Glutamatergic neuron (in vitro differentiated cells): ENCODE measurements around the gene SOX1. TPM values are rescaled to one million over a fixed set of nuclear protein-coding genes. Genes with fewer than 3 reads are reported as not detected.

Experiments used
- DNase-seq: peaks from one replicate; pipeline ENCODE4 v3.0.0; 2022
- H3K27ac Mint-ChIP-seq: one replicate; pipeline ENCODE4 v1.8.0; 2020; ENCODE audit warnings: mild to moderate bottlenecking, mixed read lengths, inconsistent platforms; ENCODE audit not compliant: unreplicated experiment
- H3K27me3 Mint-ChIP-seq: one replicate; pipeline ENCODE4 v1.8.0; 2020; ENCODE audit warnings: mild to moderate bottlenecking, moderate library complexity, mixed read lengths, inconsistent platforms; ENCODE audit not compliant: unreplicated experiment
- H3K36me3 Mint-ChIP-seq: one replicate; pipeline ENCODE4 v1.8.0; 2020; ENCODE audit warnings: mild to moderate bottlenecking, mixed read lengths, inconsistent platforms; ENCODE audit not compliant: unreplicated experiment
- H3K4me1 Mint-ChIP-seq: one replicate; pipeline ENCODE4 v1.8.0; 2020; ENCODE audit warnings: mild to moderate bottlenecking, low read depth, mixed read lengths, inconsistent platforms; ENCODE audit not compliant: unreplicated experiment
- H3K4me3 Mint-ChIP-seq: one replicate; pipeline ENCODE4 v1.8.0; 2020; ENCODE audit warnings: mild to moderate bottlenecking, mixed read lengths, inconsistent platforms; ENCODE audit not compliant: unreplicated experiment
- H3K9me3 Mint-ChIP-seq: one replicate; pipeline ENCODE4 v1.8.0; 2020; ENCODE audit warnings: mild to moderate bottlenecking, moderate library complexity, mixed read lengths, inconsistent platforms; ENCODE audit not compliant: unreplicated experiment
- CTCF ChIP-seq: fragments of 200-600 bp; sonication (generic); IDR thresholded peaks from one replicate; pipeline ENCODE4 v1.5.0; 2021; ENCODE audit not compliant: partially characterized antibody, unreplicated experiment
- total RNA-seq: library from RNA; stranded (reverse); fragmentation: NEBNext Ultra II Directional; extraction: Animal tissue kit (Norgen Biotek cat#: 25700); gene quantifications from one replicate; pipeline ENCODE4 v1.2.1, GENCODE V29; 2021; ENCODE audit not compliant: unreplicated experiment

The SOX1 gene
- total RNA-seq, 1 donor from 2014 or later, result 0.76 TPM

DNA sequence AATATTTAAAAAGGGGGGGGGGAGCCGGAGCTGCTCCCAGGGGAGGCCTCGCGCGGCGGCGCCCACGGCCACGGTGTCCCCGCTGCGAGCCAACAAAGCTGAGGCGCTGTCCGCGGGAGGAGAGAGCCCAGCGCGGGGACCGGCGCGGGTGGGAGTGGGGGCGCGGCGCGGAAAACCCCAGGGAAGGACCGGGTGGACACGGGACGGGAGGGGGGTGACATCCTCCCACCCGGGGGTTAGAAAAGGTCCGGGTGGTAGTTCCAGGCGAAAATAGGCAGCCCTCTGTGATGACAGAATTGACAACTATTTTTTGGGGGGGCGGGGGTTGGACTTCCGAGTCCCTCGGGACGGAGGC, 11.1 kb upstream of the SOX1 start:
- H3K27ac Mint-ChIP-seq, result no peak overlapping the region
- TF ChIP-seq CTCF, result no peak
- H3K9me3 Mint-ChIP-seq, result peaks cover 18% of the 10 kb centered on the region
- H3K4me1 Mint-ChIP-seq, result peaks cover 14% of the 10 kb centered on the region
- peak overlapping the region; percentile 82 for H3K4me3 Mint-ChIP-seq
- peaks cover 39% of the 10 kb centered on the region for H3K27me3 Mint-ChIP-seq
- peaks cover 4% of the 10 kb centered on the region for H3K36me3 Mint-ChIP-seq
- no peak for DNase-seq

DNA sequence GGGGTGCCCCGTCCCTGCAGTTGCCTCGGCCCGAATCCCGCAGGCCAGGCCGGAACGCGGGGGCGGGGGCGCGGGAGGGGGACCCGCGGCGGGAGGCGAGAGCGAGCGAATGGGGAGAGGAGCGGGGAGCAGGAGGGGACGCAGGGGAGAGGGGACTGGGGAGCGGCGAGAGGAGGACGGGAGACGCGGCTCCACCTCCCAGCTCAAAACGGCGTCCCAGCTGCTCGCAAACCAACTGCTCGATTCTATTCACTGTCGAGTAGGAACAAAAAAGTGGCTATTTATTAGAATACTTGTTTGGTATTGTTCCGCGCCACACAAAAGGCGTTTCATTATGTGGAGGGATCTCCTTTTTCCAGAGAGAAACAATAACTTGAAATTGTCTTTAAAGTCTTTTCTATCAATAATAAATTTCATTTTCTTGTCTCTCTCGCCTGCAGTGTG, 10.6 kb upstream of the SOX1 start:
- H3K4me3 Mint-ChIP-seq, result peak overlapping the region; percentile 80
- TF ChIP-seq CTCF, result no peak
- peaks cover 4% of the 10 kb centered on the region for H3K36me3 Mint-ChIP-seq
- H3K27ac Mint-ChIP-seq, result no peak overlapping the region
- DNase-seq, result peak; percentile 62
- H3K4me1 Mint-ChIP-seq, result peaks cover 14% of the 10 kb centered on the region
- peaks cover 18% of the 10 kb centered on the region for H3K9me3 Mint-ChIP-seq
- peaks cover 39% of the 10 kb centered on the region for H3K27me3 Mint-ChIP-seq

GRCh38 chr13:112056739-112057438, 10.1 kb upstream of the SOX1 start:
- Mint-ChIP-seq H3K27me3 (peaks cover 39% of the 10 kb centered on the region), H3K4me1 (peaks cover 16% of the 10 kb centered on the region), H3K9me3 (peaks cover 19% of the 10 kb centered on the region), H3K4me3 (peak overlapping the region; percentile 83), H3K27ac (no peak overlapping the region), H3K36me3 (peaks cover 4% of the 10 kb centered on the region)
- DNase-seq, result no peak
- TF ChIP-seq CTCF, result no peak

GRCh38 chr13:112057439-112057735, 9.6 kb upstream of the SOX1 start:
- DNase-seq, result no peak
- peaks cover 16% of the 10 kb centered on the region for H3K9me3 Mint-ChIP-seq
- peaks cover 13% of the 10 kb centered on the region for H3K4me1 Mint-ChIP-seq
- TF ChIP-seq CTCF, result no peak
- peaks cover under 1% of the 10 kb centered on the region for H3K36me3 Mint-ChIP-seq
- H3K4me3 Mint-ChIP-seq, result peak overlapping the region; percentile 78
- H3K27me3 Mint-ChIP-seq, result peaks cover 35% of the 10 kb centered on the region
- no peak overlapping the region for H3K27ac Mint-ChIP-seq

DNA sequence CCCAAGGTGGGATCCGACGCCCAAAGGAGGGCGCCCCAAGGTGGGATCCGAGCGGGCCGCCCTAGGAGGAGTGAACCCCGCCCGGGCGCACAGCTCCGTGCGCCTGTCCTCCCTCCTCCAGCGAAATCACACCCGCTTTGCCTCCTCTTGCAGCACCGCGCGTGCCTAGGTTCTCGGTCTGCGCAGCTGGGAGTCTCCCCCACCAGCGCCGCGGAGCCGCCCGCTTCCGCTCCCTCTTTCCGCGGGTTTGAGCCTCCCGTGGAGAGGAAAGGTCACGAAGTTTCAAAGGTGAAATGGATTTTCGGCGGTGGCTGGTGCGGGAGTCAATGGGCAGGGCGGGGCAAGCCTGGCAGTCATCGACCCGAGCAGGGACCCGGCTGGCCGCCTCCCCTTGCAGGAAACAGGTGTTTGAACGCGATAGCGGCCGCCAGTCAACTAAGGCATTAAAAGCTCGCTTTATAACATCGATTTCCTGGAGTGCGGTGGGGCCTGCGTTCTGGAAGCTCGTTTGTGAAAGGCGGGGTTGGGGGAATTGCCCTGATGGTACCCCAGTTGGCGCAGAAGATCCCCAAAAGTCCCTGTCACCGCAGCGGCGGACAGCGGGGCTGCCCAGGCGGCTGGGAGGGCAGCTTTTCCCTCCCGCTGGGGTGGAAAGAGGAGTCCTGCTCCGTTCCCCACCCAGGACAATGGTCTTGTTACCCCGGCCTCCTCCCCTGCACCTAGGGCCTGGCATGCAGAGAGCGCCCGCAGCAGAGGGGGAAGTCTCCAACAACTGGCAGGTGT, 9.0 kb upstream of the SOX1 start:
- peaks cover 17% of the 10 kb centered on the region for H3K9me3 Mint-ChIP-seq
- TF ChIP-seq CTCF, result no peak
- H3K36me3 Mint-ChIP-seq, result no peaks in the 10 kb centered on the region
- no peak overlapping the region for H3K27ac Mint-ChIP-seq
- peak overlapping the region; percentile 38 for H3K4me3 Mint-ChIP-seq
- H3K27me3 Mint-ChIP-seq, result peaks cover 35% of the 10 kb centered on the region
- peaks cover 12% of the 10 kb centered on the region for H3K4me1 Mint-ChIP-seq
- no peak for DNase-seq
